Measurements from ENCODE around the gene ZCCHC7. TPM values are rescaled to one million over a fixed set of nuclear protein-coding genes. Genes with fewer than 3 reads are reported as not detected.

The ZCCHC7 gene
- total and polyA plus RNA-seq, 2 donors (not counting 3 experiments of a cell fraction or from before 2014, with no cell fraction given), result 7.4 to 14.8 TPM

DNA sequence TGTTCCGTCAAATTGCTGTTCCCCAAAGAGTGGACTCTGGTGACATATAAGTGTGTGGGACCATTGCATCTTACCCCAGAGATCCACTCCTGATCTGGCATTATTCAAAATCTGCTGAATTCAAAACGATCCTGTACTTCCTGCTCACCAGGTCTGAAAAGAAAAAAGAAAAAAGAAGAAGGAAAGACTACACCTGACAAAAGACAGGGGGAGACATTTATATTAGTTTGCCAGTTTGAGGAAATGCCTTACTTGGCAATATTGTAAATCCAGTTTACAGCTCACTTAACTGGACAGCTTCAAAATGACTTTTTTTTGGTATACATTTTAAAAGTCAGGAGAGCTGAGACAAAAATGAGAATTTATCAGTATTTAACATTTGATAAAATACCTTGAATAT is 287.1 kb downstream of the ZCCHC7 start:
- ChIA-PET CTCF (interaction anchor here (1.0 to 1.3 kb wide), 3 partner anchors 12 to 412 kb away, joined by 3 to 4 read pairs (median 3); no protein-coding TSS in a partner anchor), POLR2A (no interaction called here)
- Histone ChIP-seq H3K9me3 (replicated peaks; ENCODE audit: control insufficient read depth, insufficient read depth, low read length) (no peaks in the 10 kb centered on the region), H4K20me1 (replicated peaks; ENCODE audit: control insufficient read depth, extremely low read depth, insufficient read depth, low read length) (no peaks in the 10 kb centered on the region), H2AFZ (ENCODE audit: low read depth, low read length) (no peak overlapping the region), H3K9me1 (replicated peaks; ENCODE audit: control insufficient read depth, extremely low read depth, insufficient read depth, low read length) (no peaks in the 10 kb centered on the region), H3K27ac (ENCODE audit: insufficient read depth, low read depth, low read length) (no peak overlapping the region), H3K4me1 (ENCODE audit: control insufficient read depth, extremely low read depth, insufficient read depth, low read length) (no peaks in the 10 kb centered on the region), H3K4me3 (replicated peaks in 1 of 3; ENCODE audit: insufficient read depth in 1 of 3, low read depth in 1 of 3, low read length in 3 of 3) (no peak overlapping the region), H3K79me2 (ENCODE audit: control insufficient read depth, insufficient read depth, low read length) (no peaks in the 10 kb centered on the region), H3K4me2 (ENCODE audit: insufficient read depth, low read length) (no peak overlapping the region), H3K36me3 (ENCODE audit: control insufficient read depth in 2 of 2, extremely low read depth in 1 of 2, insufficient read depth in 2 of 2, low read length in 2 of 2) (no peaks in the 10 kb centered on the region), H3K27me3 (ENCODE audit: control insufficient read depth in 2 of 2, insufficient read depth in 2 of 2, low read length in 2 of 2) (peaks cover 2 to 15% of the 10 kb centered on the region in 2 experiments), H3K9ac (replicated peaks; ENCODE audit: extremely low read depth, insufficient read depth, low read length) (no peak overlapping the region)
- intact Hi-C loops (cut with micrococcal nuclease) (no loop called here), dilution Hi-C loops (cut with MboI; ENCODE audit: extremely low pct_ligation_motif_present, low sequenced_read_pairs) (no loop called here)
- TF ChIP-seq FOS (IDR thresholded peaks at IDR 0.05; ENCODE audit: borderline replicate concordance, insufficient read depth, low read length) (no peak), GATA2 (IDR thresholded peaks at IDR 0.05; ENCODE audit: insufficient read depth, insufficient read length, low read depth, low read length) (no peak), EZH2 (IDR thresholded peaks at IDR 0.05; ENCODE audit: borderline replicate concordance, low read depth, low read length, severe bottlenecking) (no peak), POLR2A (IDR thresholded peaks at IDR 0.05; ENCODE audit: low read depth, low read length) (no peak), MYC (IDR thresholded peaks at IDR 0.05; ENCODE audit: low read depth, low read length) (no peak), JUN (IDR thresholded peaks at IDR 0.05; ENCODE audit: borderline replicate concordance, insufficient read depth, insufficient read length, low read depth) (no peak), POLR2AphosphoS5 (IDR thresholded peaks at IDR 0.05; ENCODE audit: insufficient read depth, low read depth, low read length) (no peak)
- TF ChIP-seq, protein P1, sequence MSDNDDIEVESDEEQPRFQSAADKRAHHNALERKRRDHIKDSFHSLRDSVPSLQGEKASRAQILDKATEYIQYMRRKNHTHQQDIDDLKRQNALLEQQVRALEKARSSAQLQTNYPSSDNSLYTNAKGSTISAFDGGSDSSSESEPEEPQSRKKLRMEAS (IDR thresholded peaks at IDR 0.05; ENCODE audit: insufficient read depth, insufficient read length), result no peak
- TF ChIP-seq, protein P2, sequence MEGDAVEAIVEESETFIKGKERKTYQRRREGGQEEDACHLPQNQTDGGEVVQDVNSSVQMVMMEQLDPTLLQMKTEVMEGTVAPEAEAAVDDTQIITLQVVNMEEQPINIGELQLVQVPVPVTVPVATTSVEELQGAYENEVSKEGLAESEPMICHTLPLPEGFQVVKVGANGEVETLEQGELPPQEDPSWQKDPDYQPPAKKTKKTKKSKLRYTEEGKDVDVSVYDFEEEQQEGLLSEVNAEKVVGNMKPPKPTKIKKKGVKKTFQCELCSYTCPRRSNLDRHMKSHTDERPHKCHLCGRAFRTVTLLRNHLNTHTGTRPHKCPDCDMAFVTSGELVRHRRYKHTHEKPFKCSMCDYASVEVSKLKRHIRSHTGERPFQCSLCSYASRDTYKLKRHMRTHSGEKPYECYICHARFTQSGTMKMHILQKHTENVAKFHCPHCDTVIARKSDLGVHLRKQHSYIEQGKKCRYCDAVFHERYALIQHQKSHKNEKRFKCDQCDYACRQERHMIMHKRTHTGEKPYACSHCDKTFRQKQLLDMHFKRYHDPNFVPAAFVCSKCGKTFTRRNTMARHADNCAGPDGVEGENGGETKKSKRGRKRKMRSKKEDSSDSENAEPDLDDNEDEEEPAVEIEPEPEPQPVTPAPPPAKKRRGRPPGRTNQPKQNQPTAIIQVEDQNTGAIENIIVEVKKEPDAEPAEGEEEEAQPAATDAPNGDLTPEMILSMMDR (IDR thresholded peaks at IDR 0.05; ENCODE audit: extremely low read depth in 1 of 2, insufficient read depth in 1 of 2, low read depth in 1 of 2, low read length in 2 of 2), result no peak
- no TSS peak for BruUV-seq (replicated peaks)
- FAIRE-seq, result no peak
- DNase-seq (ENCODE audit: low read depth, low spot score), result no peak

Small RNA genes lying within 50 kb of the gene (small RNA-seq; reads per million reads assigned to genes)
- gene AL512604.1 (ENCODE audit: insufficient read depth, insufficient read length, low read depth, low replicate concordance), result not detected
- gene RF00019 (ENCODE audit: insufficient read depth, insufficient read length, low read depth, low replicate concordance), result not detected
- not detected for gene RNU6-677P (ENCODE audit: insufficient read depth, insufficient read length, low read depth, low replicate concordance)

Other genes starting within 250 kb of the ZCCHC7 start
- gene PAX5, start 86.3 kb upstream of the ZCCHC7 start, total RNA-seq, result not detected in 2 replicates
- not detected in 2 replicates for gene PAX5, start 86.3 kb upstream of the ZCCHC7 start, polyA plus RNA-seq